22Rv1 (cell line): ENCODE results near the gene LAMB2.

Experiments
- CTCF ChIP-seq: fragments of 450-650 bp; IDR thresholded peaks from 2 replicates; pipeline ENCODE4 v1.5.1; 2017; ENCODE audit warnings: mild to moderate bottlenecking
- ZFX ChIP-seq: fragments of 450-650 bp; IDR thresholded peaks from 2 replicates; pipeline ENCODE4 v1.6.1; 2017; ENCODE audit warnings: antibody characterized with exemption, borderline replicate concordance

GRCh38 chr3:49162751-49163419, 30.0 kb upstream of the LAMB2 start:
- TF ChIP-seq CTCF, result no peak
- no peak for TF ChIP-seq ZFX
